ENCODE data around the gene INTS2. TPM values are rescaled to one million over a fixed set of nuclear protein-coding genes. Genes with fewer than 3 reads are reported as not detected.

INTS2 gene
- total RNA-seq, 2 donors from 2014 or later: 10.9 to 12.2 TPM

DNA sequence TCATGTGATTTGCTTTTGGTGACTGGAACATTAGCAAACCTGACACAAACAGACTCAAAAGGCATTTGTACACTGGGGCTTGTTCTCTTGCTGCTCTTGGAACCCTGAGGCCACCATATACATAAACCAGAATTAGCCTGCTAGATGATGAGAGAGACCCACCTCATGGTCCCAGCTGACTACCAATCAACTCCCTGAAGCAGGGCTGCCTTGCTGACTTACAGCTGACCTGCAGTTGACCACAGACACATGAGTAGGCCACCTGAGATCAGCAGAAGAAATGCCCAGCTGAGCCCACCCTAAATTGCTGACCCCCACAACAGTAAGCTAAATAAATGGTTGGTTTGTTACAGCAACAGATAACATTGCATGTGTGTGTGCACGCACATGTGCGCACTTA, 93.2 kb downstream of the INTS2 start:
- Histone ChIP-seq H3K27ac (no peak overlapping the region), H3K36me3 (no peaks in the 10 kb centered on the region), H3K27me3 (no peaks in the 10 kb centered on the region), H3K9me3 (no peaks in the 10 kb centered on the region), H3K4me1 (no peaks in the 10 kb centered on the region), H3K4me3 (no peak overlapping the region), H3K9ac (ENCODE audit: low read depth in 2 of 2, low read length in 2 of 2) (no peak overlapping the region)
- no peak for TF ChIP-seq CTCF (IDR thresholded peaks at IDR 0.05)
- intact Hi-C loops (cut with DNase I): loop anchor here (5.0 kb wide), 1 partner anchor 197 kb away; no protein-coding TSS in a partner anchor
- no peak for DNase-seq

DNA sequence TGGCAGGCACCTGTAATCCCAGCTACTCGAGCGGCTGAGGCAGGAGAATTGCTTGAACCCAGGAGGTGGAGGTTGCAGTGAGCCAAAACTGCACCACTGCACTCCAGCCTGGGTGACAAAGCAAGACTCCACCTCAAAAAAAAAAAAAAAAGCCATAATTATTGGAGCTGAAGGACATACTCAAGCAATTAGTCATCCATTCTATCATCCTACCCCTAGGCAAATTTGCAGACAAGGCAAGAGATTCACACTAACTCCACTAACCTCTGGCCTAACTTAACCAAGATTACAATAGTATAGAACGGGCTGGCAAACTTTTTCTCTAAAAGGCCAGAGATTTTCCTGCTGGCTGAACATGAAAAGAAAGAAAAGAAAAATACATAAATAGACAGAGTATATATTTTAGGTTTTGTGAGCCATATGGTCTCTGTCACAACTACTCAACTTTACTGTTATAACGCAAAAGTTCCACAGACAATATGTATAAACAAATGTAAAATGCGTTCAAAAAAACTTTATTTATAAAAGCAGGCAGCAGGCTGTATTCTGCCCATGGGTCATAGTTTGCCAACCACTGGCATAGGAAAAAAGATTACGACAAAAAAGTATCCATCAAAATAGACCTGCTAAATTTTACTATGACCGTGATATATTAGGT, 94.1 kb downstream of the INTS2 start:
- no peaks in the 10 kb centered on the region for H3K4me1 ChIP-seq
- no peak overlapping the region for H3K27ac ChIP-seq
- no peak overlapping the region for H3K9ac ChIP-seq (ENCODE audit: low read depth in 2 of 2, low read length in 2 of 2)
- no peaks in the 10 kb centered on the region for H3K36me3 ChIP-seq
- no peak for DNase-seq
- TF ChIP-seq CTCF (IDR thresholded peaks at IDR 0.05): no peak
- no peak overlapping the region for H3K4me3 ChIP-seq
- H3K27me3 ChIP-seq: no peaks in the 10 kb centered on the region
- H3K9me3 ChIP-seq: no peaks in the 10 kb centered on the region
- intact Hi-C loops (cut with DNase I): no loop called here

GRCh38 chr17:61832463-61832862, 95.3 kb downstream of the INTS2 start:
- intact Hi-C loops (cut with DNase I): no loop called here
- TF ChIP-seq CTCF (IDR thresholded peaks at IDR 0.05): no peak
- DNase-seq: no peak

GRCh38 chr17:61831099-61831498, 96.7 kb downstream of the INTS2 start:
- intact Hi-C loops (cut with DNase I): no loop called here
- Histone ChIP-seq H3K36me3 (no peaks in the 10 kb centered on the region), H3K9me3 (no peaks in the 10 kb centered on the region), H3K27me3 (no peaks in the 10 kb centered on the region), H3K4me1 (no peaks in the 10 kb centered on the region), H3K9ac (ENCODE audit: low read depth in 2 of 2, low read length in 2 of 2) (no peak overlapping the region), H3K27ac (no peak overlapping the region), H3K4me3 (no peak overlapping the region)
- no peak for TF ChIP-seq CTCF (IDR thresholded peaks at IDR 0.05)
- DNase-seq: no peak

More at GRCh38 chr17:61832463-61832862, 95.3 kb downstream of the INTS2 start:
- H3K36me3 ChIP-seq: no peaks in the 10 kb centered on the region
- no peak overlapping the region for H3K4me3 ChIP-seq
- H3K27me3 ChIP-seq: no peaks in the 10 kb centered on the region
- H3K9ac ChIP-seq (ENCODE audit: low read depth in 2 of 2, low read length in 2 of 2): no peak overlapping the region
- no peak overlapping the region for H3K27ac ChIP-seq
- H3K4me1 ChIP-seq: no peaks in the 10 kb centered on the region
- no peaks in the 10 kb centered on the region for H3K9me3 ChIP-seq

GRCh38 chr17:61828694-61829093, 99.1 kb downstream of the INTS2 start:
- intact Hi-C loops (cut with DNase I): no loop called here
- H3K27me3 ChIP-seq: no peaks in the 10 kb centered on the region
- H3K4me1 ChIP-seq: no peaks in the 10 kb centered on the region
- no peaks in the 10 kb centered on the region for H3K9me3 ChIP-seq
- no peak overlapping the region for H3K4me3 ChIP-seq
- H3K27ac ChIP-seq: no peak overlapping the region
- TF ChIP-seq CTCF (IDR thresholded peaks at IDR 0.05): no peak
- DNase-seq: no peak
- no peaks in the 10 kb centered on the region for H3K36me3 ChIP-seq
- no peak overlapping the region for H3K9ac ChIP-seq (ENCODE audit: low read depth in 2 of 2, low read length in 2 of 2)
